GM18505 (cell line): ENCODE data around the gene DMRTA2.

Experiments
- ATAC-seq: cut with Tn5 transposase; IDR thresholded peaks from one replicate; pipeline ENCODE4 v1.9.1; 2021; ENCODE audit not compliant: unreplicated experiment
- POLR2A ChIP-seq: IDR thresholded peaks from 4 replicates; pipeline ENCODE4 v1.6.1; 2011; ENCODE audit warnings: borderline replicate concordance; ENCODE audit not compliant: insufficient read depth, insufficient read length; ENCODE audit errors: extremely low read depth

DMRTA2 gene

DNA sequence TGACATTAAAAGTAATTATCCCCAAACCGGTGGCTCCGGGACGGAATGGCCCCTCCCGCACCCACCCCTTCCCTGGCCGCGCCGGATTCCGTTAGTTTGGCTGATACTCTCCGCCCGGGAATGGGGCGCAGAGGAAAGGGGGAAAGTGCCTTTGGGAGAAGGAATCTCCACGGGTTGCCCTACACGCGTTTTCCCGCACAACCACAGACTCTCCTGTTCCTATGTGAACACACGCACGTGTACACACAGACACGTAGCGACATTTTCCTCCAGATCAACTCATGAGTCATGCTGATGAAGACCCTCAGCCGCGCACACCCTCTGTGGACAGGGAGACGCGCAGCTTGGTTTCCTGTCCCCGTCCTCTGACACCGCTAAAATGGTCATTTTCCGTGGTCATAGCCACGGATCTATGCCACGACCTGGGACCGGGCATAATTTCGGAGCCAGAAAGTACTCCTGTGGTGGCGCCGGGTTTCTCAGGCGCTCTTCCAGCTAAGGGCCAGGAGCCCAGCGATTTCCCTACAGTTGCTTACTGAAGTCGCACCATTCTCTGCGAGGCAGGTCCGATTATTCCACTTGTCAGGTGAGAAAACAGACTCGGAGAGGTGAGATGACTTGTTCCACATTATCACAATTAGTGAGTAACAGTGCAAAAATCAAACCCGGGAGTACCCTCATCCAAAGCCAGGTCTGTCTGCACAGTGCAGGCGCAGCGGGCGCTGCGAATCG, 4.0 kb upstream of the DMRTA2 start:
- ATAC-seq, result no peak
- no peak for TF ChIP-seq POLR2A

DNA sequence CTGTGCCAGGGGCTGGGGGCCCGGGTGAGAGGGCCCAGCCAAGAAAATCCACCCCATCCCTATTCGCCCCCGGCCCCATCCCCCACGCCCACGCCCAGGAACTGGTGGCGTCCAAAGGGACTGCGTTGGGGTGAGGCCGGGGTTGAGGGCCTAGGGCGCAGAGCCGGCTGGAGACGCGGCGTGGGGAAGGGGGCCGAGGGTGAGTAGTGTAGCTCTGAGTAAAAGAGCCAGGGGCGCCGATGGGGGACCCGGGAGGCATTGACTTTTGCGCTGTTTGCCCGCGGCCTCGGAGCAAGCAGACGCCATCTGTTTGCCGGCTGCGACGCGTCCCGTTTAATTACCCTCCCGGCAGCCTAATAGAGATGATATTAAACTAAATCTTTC, 3.5 kb upstream of the DMRTA2 start:
- ATAC-seq, result no peak
- TF ChIP-seq POLR2A, result no peak

DNA sequence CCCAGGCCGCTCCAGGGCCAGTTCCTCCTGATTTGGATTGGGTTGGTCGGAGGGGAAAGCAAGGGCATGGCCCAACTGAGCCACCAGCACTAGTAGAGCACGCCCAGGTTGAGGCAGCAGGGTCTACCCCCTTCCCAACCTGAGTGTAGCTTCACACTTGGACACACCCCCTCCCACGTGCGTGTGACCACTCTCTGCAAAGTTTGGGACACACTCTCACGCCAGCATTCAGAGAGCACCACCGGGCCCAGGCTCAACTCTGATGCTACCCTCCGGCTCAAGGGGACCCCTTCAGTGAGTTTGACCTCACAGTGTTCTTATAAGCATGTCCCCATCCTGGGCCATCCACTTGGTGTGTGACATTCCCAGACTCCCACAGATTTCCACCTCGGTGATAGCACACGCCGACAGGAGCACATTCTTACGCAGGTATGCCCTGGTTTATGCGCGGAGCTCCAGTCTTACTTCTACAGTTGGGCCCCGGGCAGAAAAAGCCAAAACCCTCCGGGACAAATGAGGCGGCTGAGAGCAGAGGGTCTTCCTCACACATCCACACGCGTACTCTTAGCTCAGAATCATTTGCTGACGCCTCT, 3.0 kb upstream of the DMRTA2 start:
- ATAC-seq, result no peak
- TF ChIP-seq POLR2A, result no peak

DNA sequence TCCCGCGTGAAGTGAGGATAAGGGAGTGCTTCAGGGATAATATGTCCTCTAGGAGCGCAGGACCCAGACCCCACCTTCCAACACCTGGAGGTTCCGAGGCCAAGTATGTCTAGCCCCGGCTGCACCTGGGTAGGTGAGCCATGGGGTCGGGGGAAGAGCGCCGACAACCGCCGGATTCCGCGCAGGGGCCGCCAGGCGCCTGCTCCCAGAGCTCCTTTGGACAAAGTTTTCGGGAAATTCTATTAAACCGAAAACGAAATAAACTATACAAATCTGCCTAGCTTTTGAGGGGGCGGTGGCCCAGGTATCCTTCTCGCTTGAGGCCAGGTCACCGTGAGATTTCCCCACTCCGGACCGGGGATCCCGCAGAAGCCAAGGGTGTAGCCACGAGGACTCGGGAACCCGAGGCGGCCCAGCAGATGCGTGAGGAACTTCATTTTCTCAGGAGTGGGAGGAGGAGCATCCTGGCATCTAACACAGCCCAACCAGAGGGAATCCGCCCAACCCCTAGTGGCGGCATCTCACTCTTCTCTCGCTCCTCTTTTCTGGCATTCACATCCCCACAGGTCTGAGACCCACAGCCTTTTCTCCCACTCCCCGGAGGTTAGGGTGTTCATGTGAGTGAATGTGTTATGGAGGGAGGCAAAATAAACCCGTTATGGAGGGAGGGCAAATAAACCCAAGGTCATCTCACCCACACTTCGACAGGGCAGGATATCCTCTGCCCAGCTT, 2.3 kb upstream of the DMRTA2 start:
- no peak for ATAC-seq
- TF ChIP-seq POLR2A, result no peak

DNA sequence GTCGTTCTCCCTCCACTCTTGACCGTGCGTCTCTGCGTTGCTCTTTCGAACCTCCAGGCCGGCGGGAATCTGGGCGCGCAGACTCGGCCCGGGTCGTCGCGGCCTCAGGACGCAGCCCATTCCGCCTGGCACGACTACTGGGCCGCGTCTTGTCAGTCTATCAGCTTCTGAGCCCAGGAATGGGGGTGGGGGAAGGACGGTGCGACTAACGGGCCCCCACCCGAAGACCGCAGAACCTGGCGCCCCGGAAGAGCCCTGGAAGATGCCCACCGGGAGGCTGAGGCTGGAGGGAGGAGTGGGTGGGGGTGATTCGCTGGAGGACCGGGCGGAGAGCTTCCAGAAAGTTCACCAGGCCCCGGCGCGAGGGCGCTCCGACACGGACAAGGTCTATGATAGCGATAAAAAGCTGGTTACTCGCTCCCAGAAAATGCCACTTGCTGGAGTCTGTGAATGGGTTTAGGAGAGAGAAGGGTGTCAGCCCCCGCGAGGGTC, 1.7 kb upstream of the DMRTA2 start:
- TF ChIP-seq POLR2A, result no peak
- ATAC-seq, result no peak

DNA sequence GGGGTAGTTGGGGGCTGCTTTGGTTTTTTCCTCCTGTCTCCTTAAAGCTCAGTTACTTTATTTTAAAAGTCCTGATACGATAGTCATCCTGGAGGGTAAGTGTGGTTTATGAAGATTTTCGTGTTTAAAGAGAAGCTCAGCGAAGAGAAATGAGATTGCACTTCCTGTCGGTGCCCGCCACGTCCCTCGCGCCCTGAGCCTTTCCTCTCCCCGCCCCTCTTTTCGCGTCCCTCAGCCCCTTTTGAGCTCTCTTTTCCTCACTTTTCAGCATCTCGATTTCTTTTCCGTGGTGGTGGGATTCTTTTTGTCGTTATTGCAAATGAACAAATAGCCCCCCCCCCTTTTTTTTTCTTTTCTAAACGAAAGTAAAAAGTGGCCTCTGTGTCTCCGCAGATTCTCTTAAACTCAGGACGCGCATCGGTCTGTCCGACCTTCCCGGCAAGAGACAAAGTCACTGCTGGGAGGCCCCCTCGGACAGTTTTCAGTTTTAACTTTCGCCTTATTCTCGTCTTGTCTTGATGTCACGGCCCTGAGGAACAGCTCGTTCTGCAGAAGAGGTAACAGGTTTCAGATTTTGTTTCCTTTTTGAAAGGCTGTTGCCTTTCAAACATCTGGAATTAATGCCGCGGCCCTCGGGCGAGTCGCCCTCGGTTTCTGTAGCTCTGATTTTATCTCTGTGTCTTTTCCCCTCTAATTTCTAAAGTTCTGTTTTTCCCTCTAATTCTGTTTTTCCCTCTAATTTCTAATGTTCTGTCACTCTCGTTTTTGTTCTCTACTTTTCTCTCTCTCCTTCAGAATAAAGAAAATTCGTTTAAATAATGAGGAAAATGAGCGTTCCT, 1.0 kb upstream of the DMRTA2 start:
- no peak for ATAC-seq
- no peak for TF ChIP-seq POLR2A

DNA sequence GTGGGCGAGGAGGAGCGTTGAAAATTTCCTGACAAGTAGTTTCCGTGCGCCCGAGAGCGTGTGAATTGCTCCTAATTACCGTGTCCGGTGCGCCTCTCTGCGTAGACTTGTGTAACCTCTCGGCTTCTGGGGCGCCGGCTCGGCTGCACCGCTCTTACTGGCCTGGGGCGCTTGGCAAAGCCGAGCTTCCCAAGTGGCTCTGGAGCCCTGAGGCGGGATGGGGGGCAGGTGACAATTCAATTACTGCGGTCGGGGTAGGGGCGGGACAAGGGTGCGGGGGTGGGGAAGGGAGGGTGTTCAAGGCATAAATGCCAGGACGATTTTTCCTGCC, 392 bp upstream of the DMRTA2 start:
- no peak for TF ChIP-seq POLR2A
- no peak for ATAC-seq

DNA sequence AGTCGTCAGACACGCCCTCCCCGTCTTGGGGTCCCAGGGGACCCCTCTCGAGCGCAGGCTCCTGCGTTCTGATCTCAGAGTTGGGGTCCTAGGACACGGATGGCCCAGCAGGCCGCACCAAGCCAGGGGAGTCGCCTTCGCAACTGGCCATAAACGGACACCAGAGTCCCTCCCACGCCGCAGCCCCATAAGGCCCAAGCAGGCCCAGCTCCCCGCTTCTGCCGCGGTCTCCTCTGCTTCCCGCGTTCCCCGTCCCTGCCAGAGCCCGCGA, 633 bp downstream of the DMRTA2 start:
- no peak for TF ChIP-seq POLR2A
- ATAC-seq, result no peak

DNA sequence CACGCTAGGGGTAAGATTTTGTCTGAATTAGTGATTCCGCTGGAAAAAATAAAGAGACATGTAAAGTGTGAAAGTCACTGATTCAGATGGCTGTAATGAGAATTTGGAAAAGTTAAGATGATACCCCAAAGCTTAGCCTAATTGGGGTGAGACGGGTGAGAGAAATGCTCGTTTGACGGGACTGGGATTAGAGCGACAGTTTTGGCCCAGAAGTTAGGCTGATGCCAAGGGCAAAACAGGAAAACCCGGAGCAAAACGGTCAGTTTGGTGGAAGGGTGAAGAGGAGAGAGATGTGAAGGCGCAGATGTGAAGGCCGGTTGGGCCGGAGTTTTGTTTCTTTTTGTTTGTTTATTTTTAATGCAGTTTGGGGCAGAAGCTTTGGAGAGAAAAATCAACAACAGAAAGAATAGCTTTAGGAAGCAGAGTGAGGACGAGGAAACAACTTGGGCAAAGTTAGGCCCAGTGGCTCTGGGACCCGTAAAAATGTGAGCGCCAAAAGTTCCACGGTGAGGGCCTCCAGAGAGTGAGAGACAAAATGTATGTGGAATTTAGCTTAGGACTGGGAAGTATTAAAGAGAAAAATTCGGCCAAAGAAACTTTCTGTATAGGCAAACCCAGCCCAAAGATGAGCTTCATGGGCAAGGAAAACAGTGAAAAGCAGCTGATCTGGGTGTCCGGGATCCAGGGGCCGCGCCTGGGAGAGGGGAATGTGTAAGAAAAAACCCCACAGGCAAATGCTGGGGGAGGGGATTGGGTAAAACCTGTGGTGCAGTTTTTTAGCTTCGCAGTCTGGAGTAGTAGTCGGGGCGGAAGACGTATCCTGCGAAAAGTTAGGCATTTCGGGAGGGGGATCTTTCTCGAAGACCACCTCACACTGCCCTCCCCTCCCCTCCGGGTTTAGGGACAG, 1.2 kb downstream of the DMRTA2 start:
- TF ChIP-seq POLR2A, result no peak
- no peak for ATAC-seq

DNA sequence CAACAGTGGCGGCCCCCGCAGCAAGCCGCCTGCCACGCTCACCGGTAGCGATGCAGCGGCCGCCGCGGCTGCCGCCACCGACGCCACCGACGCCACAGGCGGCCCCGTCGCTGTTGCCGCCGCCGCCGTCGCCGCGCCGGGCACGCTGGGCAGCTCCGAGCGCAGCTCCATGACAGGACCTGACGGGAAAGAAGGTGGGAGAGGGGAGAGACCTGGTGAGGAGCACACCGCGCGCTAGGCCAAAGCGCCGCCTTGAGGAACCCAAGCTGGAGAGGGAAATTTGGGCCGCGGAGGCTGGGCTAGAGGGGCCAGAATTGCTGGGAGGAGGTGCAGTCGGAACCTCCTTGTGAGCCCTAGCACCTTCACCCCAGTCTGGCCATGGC, 1.9 kb downstream of the DMRTA2 start:
- no peak for TF ChIP-seq POLR2A
- no peak for ATAC-seq

DNA sequence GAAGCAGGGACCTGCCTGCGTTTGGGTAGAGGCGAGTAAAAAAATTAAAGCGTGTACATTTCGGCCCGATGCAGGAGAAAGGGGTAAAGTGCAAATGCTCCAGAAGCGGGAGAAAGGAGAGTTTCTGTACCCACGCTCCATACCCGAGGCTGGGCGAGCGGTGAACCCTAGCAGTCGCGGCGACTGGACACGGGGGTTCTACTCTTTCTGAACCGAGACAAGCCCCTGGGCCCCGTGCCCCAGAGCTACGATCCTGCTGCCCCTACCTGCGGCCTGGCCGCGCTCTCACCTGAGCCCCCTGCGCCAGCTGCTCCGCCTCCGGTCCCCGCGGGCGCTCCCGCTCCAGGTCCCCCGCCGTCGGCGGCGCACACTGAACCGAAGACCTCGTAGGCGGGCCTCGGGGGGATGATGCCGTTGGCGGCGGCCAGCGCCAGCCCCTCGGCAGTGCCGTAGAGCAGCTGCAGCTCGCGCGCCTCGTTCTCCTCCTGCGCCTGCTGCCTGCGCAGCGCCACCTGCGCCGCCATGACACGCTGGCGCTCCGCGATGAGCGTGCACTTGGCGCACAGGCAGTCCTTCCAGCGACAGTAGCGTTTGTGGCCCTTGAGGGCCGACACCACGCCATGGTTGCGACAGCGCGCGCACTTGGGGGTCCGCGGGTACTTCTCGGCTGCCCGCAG, 2.4 kb downstream of the DMRTA2 start:
- no peak for TF ChIP-seq POLR2A

DNA sequence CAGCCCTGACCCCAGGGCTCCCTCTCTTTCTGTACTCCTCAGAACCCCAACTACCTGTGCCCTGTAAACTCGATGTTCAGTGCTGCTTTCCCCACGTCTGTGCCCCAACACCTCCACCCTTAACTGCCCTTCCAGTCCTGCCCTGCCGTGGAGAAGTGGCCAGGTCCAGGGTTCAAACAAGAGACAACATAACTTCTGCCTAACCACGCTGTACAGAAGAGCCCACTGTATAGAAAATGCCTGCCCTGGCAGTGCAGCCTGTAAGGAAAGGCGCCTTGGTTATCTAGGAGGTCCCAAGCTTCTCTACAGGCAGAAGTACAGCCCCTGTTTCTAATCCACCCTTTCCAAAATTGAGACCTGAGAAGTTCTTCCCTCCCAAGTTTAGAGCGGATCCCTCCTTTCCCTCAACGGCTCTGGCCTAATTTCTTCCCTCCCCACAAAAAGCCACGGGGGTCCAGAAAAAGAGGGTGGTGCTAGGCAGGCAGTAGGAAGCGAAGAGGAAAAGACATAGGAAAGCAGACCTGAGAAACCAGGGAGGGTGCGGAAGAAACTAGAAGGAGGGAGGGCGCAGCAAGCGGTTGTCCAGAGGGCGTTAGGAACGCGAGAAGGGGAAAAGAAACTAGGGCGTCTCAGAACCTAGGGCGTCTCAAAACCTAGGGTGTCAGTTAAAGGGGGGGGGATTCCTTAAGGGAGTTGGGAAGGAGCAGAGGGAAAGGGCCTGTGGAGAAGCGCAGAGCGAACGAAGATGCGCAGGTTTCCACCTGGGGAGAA, 3.2 kb downstream of the DMRTA2 start:
- ATAC-seq, result no peak
- no peak for TF ChIP-seq POLR2A

More for the DNA sequence above, 2.4 kb downstream of the DMRTA2 start:
- no peak for ATAC-seq
